22Rv1 (cell line): ENCODE measurements around the gene CSTF1.

Experiments used
- ZFX ChIP-seq: fragments of 450-650 bp; IDR thresholded peaks from 2 replicates; pipeline ENCODE4 v1.6.1; 2017; ENCODE audit warnings: antibody characterized with exemption, borderline replicate concordance
- TF ChIP-seq, protein P1 (sequence below): fragments of 450-650 bp; IDR thresholded peaks from 2 replicates; pipeline ENCODE4 v1.5.1; 2017; ENCODE audit warnings: mild to moderate bottlenecking

- TF ChIP-seq, protein P1, sequence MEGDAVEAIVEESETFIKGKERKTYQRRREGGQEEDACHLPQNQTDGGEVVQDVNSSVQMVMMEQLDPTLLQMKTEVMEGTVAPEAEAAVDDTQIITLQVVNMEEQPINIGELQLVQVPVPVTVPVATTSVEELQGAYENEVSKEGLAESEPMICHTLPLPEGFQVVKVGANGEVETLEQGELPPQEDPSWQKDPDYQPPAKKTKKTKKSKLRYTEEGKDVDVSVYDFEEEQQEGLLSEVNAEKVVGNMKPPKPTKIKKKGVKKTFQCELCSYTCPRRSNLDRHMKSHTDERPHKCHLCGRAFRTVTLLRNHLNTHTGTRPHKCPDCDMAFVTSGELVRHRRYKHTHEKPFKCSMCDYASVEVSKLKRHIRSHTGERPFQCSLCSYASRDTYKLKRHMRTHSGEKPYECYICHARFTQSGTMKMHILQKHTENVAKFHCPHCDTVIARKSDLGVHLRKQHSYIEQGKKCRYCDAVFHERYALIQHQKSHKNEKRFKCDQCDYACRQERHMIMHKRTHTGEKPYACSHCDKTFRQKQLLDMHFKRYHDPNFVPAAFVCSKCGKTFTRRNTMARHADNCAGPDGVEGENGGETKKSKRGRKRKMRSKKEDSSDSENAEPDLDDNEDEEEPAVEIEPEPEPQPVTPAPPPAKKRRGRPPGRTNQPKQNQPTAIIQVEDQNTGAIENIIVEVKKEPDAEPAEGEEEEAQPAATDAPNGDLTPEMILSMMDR, result no peak
- no peak for TF ChIP-seq ZFX
Measured at GRCh38 chr20:56426926-56427325, 34.5 kb downstream of the CSTF1 start.
